NCI-H2029 (cell line): ENCODE results near the gene KCNQ1.

Source experiments
- DNase-seq: peaks from one replicate; lab custom pipeline; 2025; lab: John Stamatoyannopoulos, UW

Gene KCNQ1

DNA sequence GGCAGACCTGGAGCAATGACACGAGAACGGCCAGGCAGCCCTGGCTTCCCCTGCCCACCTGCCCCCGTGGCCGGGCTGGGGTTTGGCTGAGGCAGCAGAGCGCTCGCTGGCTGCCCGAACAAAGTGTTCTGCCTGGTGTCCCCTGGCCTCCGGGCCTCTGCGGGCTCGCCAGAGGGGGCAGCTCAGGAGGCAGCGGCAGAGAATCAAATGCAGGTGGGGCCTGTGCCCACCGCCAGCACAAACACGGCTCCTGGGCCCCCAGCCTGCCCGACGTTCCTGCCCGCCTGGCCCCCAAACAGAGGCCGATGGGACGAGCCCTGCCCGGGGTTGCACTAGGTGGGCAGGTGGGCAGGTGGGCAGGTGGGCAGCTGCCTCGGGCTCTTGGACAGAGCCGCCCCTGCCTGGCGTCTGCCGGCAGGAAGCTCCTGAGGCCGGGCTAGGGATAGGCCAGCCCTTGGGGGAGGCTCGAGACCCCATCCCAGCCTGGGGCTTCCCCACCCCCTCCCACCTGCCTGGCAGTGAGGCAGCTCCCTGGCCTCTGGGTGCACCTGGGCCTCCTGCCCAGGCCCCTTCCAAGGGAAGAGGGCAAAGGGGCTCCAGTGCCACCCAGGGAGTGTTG, 394.0 kb downstream of the KCNQ1 start:
- no peak for DNase-seq

DNA sequence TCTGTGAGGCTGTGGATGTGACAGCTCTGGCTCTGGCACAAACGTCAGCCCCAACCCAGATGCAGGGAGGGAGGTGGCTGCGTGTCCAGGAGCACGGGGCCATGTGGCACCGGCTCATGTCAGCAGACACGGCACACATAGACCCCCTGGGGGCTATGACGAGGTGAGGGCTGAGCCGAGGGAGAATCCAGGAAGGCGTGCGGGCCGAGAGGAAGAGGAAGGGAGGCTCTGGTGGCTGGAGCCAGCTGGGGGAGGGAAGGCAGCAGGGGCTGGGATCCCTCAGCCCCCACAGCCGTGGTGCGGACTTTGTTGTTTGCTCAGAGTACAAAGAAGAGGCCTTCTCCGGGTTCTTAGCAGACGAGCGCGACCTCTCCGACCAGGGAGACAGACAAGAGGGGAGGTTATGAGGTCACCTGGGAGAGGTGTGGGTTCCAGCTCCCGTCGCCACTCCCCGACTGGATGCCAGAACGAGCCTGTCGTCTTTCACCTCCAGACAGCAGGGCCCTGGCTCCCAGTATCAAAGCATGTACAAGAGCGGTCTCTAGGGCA, 394.7 kb downstream of the KCNQ1 start:
- DNase-seq, result no peak

DNA sequence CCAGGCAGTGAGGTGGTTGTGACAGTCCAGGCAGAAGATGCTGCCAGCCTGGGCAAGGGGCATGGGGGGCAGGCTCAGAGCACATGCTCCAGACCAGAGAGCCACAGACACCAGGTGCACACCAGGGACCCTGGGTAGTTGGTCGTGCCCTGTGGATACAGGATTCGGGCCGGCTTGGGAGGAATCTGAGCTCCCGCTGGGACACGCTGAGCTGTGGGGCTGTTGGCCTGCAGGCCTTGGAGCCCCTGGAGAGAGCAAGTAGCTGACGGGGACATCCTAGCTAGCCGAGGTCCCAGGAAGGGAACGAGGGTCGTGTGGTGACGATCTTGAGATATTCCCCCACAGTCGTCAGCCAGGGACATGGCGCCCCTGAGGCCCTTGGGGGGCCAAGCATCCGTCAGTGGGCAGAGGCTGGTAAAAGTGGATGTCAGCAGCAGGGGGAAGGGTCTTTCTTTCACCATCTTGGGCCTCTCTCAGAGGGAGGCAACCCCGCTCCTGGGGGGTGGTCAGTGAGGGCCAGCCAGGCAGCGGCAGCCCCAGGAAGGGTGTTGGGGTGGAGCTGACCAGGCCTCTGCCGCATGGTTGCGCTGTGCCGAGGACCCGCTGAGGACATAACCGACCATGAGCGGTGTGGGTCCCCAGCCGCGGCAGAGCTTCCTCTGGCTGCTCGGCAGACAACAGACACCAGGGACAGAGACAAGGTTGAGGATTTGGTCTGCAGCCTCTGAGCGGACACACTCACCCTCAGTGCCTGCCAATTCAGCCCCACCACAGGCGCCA, 396.8 kb downstream of the KCNQ1 start:
- DNase-seq, result no peak

DNA sequence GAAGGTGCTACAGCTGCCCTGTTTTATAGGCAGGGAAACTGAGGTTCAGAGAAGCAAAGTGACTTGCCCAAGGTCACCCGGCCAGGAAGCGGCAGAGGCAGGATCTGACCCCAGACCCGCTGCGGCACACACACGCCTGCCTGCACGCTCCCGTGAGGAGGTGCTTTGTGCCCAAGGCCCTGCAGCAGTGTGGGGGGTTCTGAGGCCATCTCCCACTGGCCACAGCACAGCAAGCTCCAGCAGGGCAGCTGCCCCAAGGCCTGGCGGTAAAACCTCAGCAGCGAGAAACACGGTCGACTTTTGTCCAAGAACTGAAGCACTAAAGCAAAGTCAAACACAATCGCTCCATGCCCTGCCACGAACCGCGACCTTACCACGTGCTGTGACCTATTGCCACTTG, 398.1 kb downstream of the KCNQ1 start:
- no peak for DNase-seq

DNA sequence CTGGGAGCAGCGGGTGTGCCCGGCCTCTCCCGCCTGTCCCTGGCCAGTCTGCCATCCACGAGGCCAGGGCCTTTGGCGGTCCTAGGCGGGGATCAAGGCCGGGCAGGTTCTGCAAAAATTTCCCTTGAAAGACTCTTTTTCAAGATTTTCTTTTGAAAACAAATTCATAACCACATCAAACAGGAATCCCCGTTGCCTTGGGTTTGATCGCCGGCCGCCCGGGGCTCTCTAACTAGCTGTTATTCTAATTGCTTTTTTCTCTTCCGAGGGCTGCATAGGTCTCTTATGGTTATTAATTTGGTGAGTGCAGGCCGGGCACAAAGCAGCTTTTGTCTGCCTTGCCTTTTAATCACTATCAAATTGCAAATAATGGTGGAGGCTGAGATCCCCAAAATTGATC, 398.7 kb downstream of the KCNQ1 start:
- no peak for DNase-seq

DNA sequence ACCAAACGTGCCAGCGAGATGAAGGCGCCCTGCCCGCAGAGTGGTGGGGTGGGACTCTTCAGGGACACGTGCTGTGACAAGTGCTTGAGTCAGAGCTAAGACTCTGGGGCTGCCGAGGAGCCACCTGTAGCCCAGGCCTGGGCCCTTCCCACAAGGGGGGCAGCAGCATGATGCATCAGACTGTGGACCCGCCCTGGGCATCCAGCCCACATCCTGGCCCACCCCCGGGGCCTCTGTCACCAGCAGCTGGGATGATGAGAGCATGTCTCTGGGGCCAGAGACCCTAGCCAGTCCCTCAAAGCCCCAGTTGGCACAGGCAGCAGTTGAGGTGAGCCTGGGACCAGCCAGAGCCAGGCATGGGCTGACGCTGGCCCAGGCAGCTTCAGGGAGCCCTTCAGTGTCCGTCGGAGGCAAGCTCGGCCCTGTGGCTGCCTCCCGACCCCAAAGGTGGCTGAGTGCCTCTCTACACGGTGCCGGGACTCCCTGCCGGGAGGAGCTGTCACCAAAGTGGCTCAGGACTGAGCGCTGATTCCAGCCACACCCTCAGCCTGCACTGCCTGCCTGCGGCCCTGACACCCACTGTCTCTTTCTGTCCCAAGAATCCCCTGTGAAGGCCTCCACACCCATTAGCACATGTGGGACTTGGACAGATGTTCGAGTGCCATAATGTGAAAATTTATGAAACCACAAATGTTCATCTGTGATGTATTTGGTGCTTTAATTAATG, 399.5 kb downstream of the KCNQ1 start:
- no peak for DNase-seq

DNA sequence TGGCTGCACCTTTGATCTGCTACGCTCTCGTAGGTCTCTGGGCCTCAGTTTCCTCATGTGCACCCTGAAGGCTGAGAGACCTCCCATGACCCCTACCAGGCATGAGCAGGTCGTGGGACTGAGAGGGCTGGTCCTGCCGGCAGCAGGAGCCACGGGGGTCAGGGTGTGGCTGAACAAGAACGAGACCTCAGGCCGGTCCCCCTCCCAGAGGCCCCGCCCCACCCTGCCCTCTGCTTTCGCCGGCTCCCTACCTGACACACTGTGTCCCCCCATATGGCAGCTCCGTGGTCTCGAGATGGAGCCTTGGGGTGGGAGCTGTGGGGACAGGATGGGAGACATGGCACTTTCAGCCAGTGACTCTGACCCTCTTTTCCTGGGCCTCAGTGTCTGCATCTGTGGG, 400.2 kb downstream of the KCNQ1 start:
- DNase-seq, result no peak

DNA sequence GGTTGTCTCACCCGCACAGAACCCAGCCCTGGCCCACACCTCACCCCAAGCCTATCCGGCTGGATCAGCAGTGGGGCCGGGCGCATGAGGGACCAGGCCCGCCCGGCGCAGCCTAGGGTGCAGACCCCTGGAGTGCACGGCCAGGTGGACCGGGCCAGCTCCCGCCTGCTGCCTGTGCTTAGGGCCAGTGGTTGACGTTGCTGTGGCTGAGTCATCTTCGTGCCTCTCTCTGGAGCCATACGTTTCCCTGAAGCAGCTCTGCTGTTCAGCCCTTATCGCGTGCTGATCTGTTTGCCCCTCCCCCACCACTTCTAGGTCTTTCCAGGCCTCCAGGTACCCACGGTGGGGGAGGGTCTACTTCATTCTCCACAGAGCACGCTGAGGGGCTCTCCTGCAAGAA, 401.2 kb downstream of the KCNQ1 start:
- DNase-seq, result no peak

DNA sequence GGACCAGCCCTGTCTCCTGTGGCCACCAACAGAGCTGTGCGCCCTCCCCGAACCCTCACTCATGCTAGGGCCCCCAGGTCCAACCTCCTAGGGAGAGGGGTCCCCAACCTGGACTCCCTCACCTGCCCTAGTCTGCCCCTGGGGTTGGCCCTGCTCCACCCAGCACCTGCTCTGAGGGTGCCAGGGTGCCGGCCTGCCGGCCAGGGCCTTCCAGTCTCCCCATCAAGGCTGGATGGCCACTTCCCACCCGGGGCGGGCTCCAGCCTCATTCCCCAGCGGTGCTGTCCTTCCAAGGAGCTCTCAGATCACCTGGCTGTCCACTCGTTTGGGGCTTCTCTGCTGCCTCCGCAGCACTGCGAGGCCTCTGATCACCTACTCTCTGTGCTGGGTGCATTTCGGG, 401.7 kb downstream of the KCNQ1 start:
- DNase-seq, result no peak

DNA sequence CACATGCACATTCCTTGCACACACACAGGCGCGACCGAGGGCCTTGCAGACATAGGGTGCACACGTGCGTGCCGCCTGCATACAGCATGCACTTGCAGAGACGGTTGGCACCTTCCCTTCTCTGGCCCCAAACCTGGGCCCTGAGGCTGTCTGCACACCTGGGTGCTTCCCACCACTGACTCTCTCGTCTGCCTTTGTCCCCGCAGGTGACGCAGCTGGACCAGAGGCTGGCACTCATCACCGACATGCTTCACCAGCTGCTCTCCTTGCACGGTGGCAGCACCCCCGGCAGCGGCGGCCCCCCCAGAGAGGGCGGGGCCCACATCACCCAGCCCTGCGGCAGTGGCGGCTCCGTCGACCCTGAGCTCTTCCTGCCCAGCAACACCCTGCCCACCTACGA, 402.8 kb downstream of the KCNQ1 start:
- DNase-seq, result no peak

DNA sequence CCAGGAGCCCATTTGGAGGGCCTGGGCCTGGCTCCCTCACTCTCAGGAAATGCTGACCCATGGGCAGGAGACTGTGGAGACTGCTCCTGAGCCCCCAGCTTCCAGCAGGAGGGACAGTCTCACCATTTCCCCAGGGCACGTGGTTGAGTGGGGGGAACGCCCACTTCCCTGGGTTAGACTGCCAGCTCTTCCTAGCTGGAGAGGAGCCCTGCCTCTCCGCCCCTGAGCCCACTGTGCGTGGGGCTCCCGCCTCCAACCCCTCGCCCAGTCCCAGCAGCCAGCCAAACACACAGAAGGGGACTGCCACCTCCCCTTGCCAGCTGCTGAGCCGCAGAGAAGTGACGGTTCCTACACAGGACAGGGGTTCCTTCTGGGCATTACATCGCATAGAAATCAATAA, 403.7 kb downstream of the KCNQ1 start:
- DNase-seq, result no peak

DNA sequence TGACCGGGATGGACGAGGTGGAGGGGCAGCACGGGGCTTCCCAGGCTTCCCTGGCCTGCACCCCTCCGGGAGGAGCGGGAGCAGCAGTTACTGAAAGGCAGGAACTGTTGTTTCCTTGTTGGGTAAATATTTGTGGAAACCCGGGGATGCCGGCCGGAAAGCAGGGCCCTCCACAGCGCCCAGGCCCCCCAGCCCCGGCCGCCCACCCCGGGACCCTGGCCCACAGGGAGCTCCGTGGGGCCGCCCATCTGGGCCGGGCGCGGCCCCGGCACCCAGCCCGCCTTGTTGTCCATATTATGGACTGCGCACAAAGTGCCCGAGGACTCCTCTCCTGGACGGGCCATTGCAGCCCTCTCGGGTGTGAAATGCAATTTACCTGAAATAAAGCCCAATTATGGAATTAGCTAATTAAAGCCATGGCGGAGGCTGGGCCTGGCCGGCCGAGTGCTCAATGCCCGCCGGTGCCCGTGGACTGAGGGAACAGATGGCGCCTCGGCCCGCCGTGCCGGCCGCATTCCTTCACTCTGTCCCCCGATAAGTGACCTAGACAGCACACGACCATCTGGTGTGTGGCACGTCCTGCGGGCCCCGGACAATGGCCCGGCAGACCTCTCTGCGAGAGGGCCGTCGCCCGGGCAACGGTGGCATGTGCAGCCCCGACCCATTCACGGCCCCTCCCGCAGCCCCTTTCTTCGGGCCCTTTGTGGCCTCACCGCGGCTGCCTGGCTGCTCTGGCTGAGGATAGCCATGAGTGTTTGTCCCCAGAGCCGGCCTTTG, 405.4 kb downstream of the KCNQ1 start:
- no peak for DNase-seq

DNA sequence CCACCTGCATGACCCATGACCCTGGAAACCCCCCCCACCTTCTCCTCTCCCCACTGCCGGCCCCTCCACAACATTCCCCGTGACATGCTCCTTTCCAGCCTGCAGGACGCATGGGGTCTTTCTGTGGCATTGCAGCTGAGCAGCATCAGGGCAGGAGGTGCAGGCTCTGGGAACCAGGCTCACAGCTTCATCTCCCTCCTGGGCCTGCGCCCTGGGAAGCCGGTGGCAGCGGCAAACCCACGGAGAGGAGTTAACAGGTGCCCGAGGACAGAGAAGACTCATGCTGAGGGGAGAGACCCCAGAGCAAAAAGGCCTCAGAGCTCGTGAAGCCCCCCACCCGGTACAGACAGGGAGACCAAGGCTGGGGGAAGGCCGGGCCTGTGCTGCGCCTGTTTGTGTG, 408.6 kb downstream of the KCNQ1 start:
- DNase-seq, result no peak

DNA sequence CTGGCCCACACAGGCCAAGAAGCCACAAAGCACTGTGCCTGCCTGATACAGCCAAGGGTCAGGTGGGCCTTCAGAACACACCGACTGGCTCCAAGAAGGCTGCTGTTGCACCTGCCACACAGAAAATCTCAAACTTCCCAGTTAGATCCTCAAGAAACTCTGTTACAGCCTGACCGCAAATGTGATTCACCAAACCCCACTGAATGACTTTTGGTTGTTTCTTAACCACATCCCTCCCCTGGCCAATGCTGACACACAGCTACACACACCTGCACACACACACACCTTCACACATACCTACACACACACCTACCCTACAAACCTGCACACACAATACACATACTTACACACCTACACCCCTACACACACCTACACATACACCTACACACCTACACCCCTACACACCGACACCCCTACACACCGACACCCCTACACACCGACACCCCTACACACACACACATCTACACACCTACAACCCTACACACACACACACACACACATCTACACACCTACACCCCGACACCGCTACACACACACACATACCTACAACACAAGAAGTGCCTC, 409.3 kb downstream of the KCNQ1 start:
- DNase-seq, result no peak

DNA sequence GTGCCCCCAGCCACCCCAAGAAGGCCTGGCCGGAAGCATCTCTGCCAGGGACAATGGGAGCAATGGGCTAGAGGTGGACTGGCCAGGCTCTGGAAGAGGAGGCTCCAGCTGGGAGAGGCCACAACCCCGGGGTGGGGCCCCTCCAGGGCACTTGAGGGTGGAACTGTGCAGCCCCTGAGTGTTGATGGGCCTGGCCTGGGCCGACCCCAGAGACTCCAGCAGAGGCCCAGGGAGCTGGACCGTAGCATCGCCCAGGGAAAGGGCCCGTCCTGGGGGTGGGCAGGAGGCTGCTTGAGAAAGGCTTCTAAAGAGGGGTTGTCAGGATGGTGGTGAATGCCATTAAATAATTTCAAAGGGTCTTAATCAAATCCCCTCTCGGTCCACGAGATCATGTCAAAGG, 410.4 kb downstream of the KCNQ1 start:
- DNase-seq, result no peak

DNA sequence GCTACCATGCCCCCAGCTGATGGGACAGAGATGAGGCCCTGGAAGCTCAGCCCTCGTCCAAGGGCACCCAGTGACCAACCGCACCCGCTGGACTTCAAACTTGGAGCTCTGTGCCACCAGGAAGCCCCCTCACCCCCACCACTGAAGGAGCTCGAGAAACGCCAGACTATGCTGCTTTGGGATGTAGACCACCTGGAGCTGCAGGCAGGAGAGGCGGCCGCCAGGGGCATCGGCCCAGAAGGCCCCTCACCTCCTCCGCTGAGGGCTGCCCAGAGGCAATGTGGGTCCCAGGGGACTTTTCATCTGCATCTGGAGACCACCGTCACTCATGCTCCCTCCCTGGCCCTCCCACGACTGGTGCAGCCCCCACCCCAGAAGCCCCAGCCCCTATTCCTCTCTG, 412.5 kb downstream of the KCNQ1 start:
- DNase-seq, result no peak

DNA sequence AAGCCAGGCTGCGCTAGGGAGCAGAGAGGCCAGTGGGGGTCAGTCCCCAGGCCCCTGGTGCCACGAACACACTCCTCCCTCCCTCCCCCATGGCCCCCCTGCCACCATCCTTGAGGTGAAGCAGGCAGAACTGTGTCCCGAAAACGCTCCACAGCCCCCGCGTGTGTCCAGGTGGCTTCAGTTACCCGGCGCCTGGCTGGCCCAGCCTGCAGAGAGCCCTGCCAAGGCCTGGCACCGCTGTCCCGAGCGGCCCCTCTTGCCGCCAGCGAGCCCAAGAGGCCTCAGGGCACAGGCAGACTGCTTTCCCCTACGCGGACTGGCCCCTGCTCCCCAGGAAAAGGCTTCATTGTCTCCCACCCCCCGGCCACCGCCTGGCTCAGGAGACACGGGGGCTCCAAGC, 413.1 kb downstream of the KCNQ1 start:
- no peak for DNase-seq

DNA sequence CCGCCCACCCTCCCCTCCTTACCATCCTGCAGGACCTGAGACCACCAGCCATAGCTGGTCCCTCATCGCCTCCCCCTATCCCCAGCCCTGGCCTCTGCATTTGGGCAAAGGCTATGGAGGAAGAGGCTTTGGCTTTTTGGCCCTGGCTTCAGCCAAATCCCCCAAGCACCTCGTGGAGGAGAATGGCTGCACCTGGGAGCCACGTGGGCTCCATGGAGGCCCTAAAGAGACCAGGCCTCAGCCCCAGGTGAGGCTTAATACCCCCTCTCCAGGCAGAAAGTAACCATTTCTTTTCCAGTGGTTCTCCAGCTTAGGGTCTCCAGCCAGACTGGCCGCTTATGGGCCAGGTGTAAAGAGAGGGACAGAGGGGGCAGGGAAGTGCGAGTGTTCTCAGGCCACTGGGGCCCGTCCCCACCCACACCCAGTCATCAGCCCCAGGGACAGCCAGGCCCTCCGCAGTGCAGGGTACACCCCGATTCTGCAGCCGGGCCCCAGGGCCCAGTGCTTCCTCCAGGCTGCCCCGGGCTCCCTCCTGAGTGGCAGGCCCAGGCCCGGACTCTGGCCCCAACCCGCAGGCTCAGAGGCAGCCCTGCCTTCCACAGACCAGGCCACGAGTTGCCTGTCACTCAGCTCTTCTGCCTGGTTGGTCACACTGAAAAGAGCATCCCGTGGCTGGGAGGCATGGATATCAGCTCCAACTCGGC, 414.3 kb downstream of the KCNQ1 start:
- DNase-seq, result no peak

DNA sequence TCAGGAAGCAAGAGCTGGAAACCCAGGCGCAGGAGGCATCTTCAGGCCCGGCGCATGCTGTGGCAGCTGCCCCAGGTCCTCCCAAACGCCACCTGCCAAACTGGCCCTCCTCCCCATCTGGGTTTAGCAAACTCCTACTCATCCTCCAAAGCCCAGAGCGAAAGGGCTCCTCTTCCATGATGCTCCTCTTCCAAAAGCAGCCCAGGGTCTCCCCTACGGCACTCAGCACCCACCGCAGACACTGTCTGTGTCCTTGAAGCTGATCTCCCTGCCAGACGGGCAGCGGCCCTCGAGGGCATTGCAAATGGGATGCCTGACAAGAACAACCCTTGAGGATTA, 414.9 kb downstream of the KCNQ1 start:
- DNase-seq, result no peak

DNA sequence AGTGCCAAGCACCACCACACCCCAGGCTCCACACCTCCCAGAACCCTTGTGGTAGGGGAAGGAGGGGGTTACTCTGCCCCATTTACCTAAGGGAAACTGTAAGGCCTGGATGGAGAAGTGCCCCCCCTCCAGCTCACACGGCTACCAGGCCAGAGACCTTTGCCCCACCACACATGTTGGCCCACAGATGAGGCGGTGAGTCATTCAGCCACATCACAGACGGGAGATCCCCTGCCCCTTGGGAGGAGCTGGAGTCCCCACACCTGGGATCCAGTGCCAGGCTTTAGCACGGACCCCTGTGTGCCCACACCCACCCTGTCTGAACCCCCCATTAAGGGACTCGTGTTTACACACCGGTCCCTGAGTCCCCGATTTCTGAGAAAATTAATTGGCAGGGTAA, 415.8 kb downstream of the KCNQ1 start:
- no peak for DNase-seq
